ENCODE measurements around the gene TES. TPM values are rescaled to one million over a fixed set of nuclear protein-coding genes. Genes with fewer than 3 reads are reported as not detected.

The TES gene
- total and polyA plus RNA-seq, 3 donors from 2014 or later, result 40.4 to 120 (median 71.0) TPM

- H3K9me3 ChIP-seq, result no peaks in the 10 kb centered on the region
- H3K27me3 ChIP-seq, result no peaks in the 10 kb centered on the region
- H3K4me1 ChIP-seq, result peaks cover 20% of the 10 kb centered on the region
- intact Hi-C loops (cut with DNase I; ENCODE audit: low total_unique reads), result no loop called here
- TF ChIP-seq POLR2A (IDR thresholded peaks at IDR 0.05) (no peak), CTCF (IDR thresholded peaks at IDR 0.05) (no peak)
- no peaks in the 10 kb centered on the region for H3K36me3 ChIP-seq (ENCODE audit: low read depth, missing control alignments)
- DNase-seq, result no peak
- H3K4me3 ChIP-seq, result no peak overlapping the region
- peak overlapping the region in 1 of 2 donors; percentile 12 for H3K27ac ChIP-seq
- 63 to 77% methylated on average over 4 of the region's 4 CpGs for WGBS, 2 donors
Observed at GRCh38 chr7:116230191-116231005, 20.1 kb downstream of the TES start.

- no peak for TF ChIP-seq CTCF (IDR thresholded peaks at IDR 0.05)
- no peak for TF ChIP-seq POLR2A (IDR thresholded peaks at IDR 0.05)
- Histone ChIP-seq H3K36me3 (ENCODE audit: low read depth, missing control alignments) (no peaks in the 10 kb centered on the region), H3K27ac (no peak overlapping the region), H3K9me3 (no peaks in the 10 kb centered on the region), H3K27me3 (no peaks in the 10 kb centered on the region), H3K4me3 (no peak overlapping the region), H3K4me1 (peaks cover 20% of the 10 kb centered on the region)
- DNase-seq, result no peak
- intact Hi-C loops (cut with DNase I; ENCODE audit: low total_unique reads), result no loop called here
- 92 to 97% methylated on average over 2 of the region's 2 CpGs for WGBS, 2 donors
Observed at GRCh38 chr7:116231543-116231942, 21.2 kb downstream of the TES start.

GRCh38 chr7:116231949-116232348, 21.6 kb downstream of the TES start:
- no peak overlapping the region for H3K4me3 ChIP-seq
- peaks cover 20% of the 10 kb centered on the region for H3K4me1 ChIP-seq
- TF ChIP-seq POLR2A (IDR thresholded peaks at IDR 0.05) (no peak), CTCF (IDR thresholded peaks at IDR 0.05) (no peak)
- no peak overlapping the region for H3K27ac ChIP-seq
- WGBS, 2 donors, result 69 to 74% methylated on average over 1 of the region's 1 CpG
- no peak for DNase-seq
- intact Hi-C loops (cut with DNase I; ENCODE audit: low total_unique reads), result no loop called here
- no peaks in the 10 kb centered on the region for H3K27me3 ChIP-seq
- H3K36me3 ChIP-seq (ENCODE audit: low read depth, missing control alignments), result no peaks in the 10 kb centered on the region
- no peaks in the 10 kb centered on the region for H3K9me3 ChIP-seq

GRCh38 chr7:116232350-116232749, 22.0 kb downstream of the TES start:
- peaks cover 20% of the 10 kb centered on the region for H3K4me1 ChIP-seq
- no peaks in the 10 kb centered on the region for H3K36me3 ChIP-seq (ENCODE audit: low read depth, missing control alignments)
- H3K4me3 ChIP-seq, result no peak overlapping the region
- H3K27ac ChIP-seq, result no peak overlapping the region
- no peaks in the 10 kb centered on the region for H3K27me3 ChIP-seq
- intact Hi-C loops (cut with DNase I; ENCODE audit: low total_unique reads), result no loop called here
- TF ChIP-seq CTCF (IDR thresholded peaks at IDR 0.05) (no peak), POLR2A (IDR thresholded peaks at IDR 0.05) (no peak)
- DNase-seq, result no peak
- H3K9me3 ChIP-seq, result no peaks in the 10 kb centered on the region

- intact Hi-C loops (cut with DNase I; ENCODE audit: low total_unique reads), result no loop called here
- no peaks in the 10 kb centered on the region for H3K36me3 ChIP-seq (ENCODE audit: low read depth, missing control alignments)
- TF ChIP-seq CTCF (IDR thresholded peaks at IDR 0.05) (no peak), POLR2A (IDR thresholded peaks at IDR 0.05) (no peak)
- peaks cover 20% of the 10 kb centered on the region for H3K4me1 ChIP-seq
- DNase-seq, result no peak
- 90 to 96% methylated on average over 1 of the region's 1 CpG for WGBS, 2 donors
- no peaks in the 10 kb centered on the region for H3K27me3 ChIP-seq
- no peaks in the 10 kb centered on the region for H3K9me3 ChIP-seq
- no peak overlapping the region for H3K4me3 ChIP-seq
- no peak overlapping the region for H3K27ac ChIP-seq
Observed at GRCh38 chr7:116232920-116233319, 22.6 kb downstream of the TES start.

Data from testis (tissue), 3 donors.